Liver (tissue), 9 donors: Measurements from ENCODE around the gene UGT2B11. TPM values are rescaled to one million over a fixed set of nuclear protein-coding genes. Genes with fewer than 3 reads are reported as not detected.
A peak's percentile ranks its signal among the peaks of the same experiment; 100 is the strongest.
"Not testable (repeated sequence)": the region's sequence is repeated elsewhere in the genome, so short reads cannot be mapped to it uniquely, and the experiment has no call there.

Source experiments
- DNase-seq: peaks from one replicate; pipeline ENCODE4 v3.0.0-alpha.2; 2017; ENCODE audit warnings: low spot score
- H3K27ac ChIP-seq, 2 donors: one replicate each; pipeline ENCODE4 v1.7.0; 2013; ENCODE audit warnings: inconsistent platforms in 2 of 2, low read length in 2 of 2, control low read depth in 1 of 2, low read depth in 1 of 2, mild to moderate bottlenecking in 1 of 2
- H3K27me3 ChIP-seq, 4 donors: one replicate each; pipeline versions ENCODE4 v1.6.1 to v1.7.0; 2013; ENCODE audit warnings: low read length in 3 of 4, inconsistent platforms in 1 of 4, mild to moderate bottlenecking in 1 of 4, moderate library complexity in 1 of 4; ENCODE audit not compliant: control insufficient read depth in 4 of 4, insufficient read depth in 4 of 4
- H3K36me3 ChIP-seq, 4 donors: one replicate each; pipeline versions ENCODE4 v1.6.1 to v1.7.0; 2013; ENCODE audit warnings: low read length in 3 of 4, mild to moderate bottlenecking in 3 of 4, low read depth in 1 of 4, moderate library complexity in 1 of 4; ENCODE audit not compliant: control insufficient read depth in 4 of 4, insufficient read depth in 3 of 4
- H3K4me1 ChIP-seq, 4 donors: one replicate each; pipeline versions ENCODE4 v1.6.1 to v1.7.0; 2013; ENCODE audit warnings: low read length in 3 of 4, mild to moderate bottlenecking in 3 of 4, moderate library complexity in 1 of 4; ENCODE audit not compliant: control insufficient read depth in 4 of 4, insufficient read depth in 4 of 4
- H3K4me3 ChIP-seq, 3 donors: one replicate each; pipeline versions ENCODE4 v1.6.1 to v1.7.0; 2013; ENCODE audit warnings: low read length in 3 of 3, control low read depth in 1 of 3, low read depth in 1 of 3, mild to moderate bottlenecking in 1 of 3
- H3K9ac ChIP-seq, 2 donors: one replicate each; pipeline ENCODE4 v1.7.0; 2013; ENCODE audit warnings: low read length in 2 of 2, mild to moderate bottlenecking in 2 of 2, moderate library complexity in 2 of 2, control low read depth in 1 of 2, low read depth in 1 of 2
- H3K9me3 ChIP-seq, 4 donors: one replicate each; pipeline versions ENCODE4 v1.6.1 to v1.7.0; 2013; ENCODE audit warnings: low read length in 3 of 4; ENCODE audit not compliant: control insufficient read depth in 4 of 4
- ATF3 ChIP-seq: IDR thresholded peaks from 2 replicates; pipeline ENCODE4 v1.6.1; 2016; ENCODE audit warnings: antibody characterized with exemption
- HNF4A ChIP-seq, 2 donors: conservative IDR thresholded peaks; 2 replicates each; pipeline ENCODE4 v1.6.1; 2016; ENCODE audit warnings: antibody characterized with exemption in 2 of 2, mild to moderate bottlenecking in 2 of 2
- JUND ChIP-seq, 2 donors: IDR thresholded peaks; 2 replicates each; pipeline ENCODE4 v1.6.1; 2016; ENCODE audit warnings: antibody characterized with exemption in 2 of 2
- RAD21 ChIP-seq, 2 donors: IDR thresholded peaks; 2 replicates each; pipeline ENCODE4 v1.6.1; 2016; ENCODE audit warnings: antibody characterized with exemption in 2 of 2, mild to moderate bottlenecking in 2 of 2
- RXRA ChIP-seq, 2 donors: IDR thresholded peaks; 2 replicates each; pipeline ENCODE4 v1.6.1; 2017 to 2018; ENCODE audit warnings: antibody characterized with exemption in 2 of 2, mild to moderate bottlenecking in 1 of 2
- SP1 ChIP-seq: IDR thresholded peaks from 2 replicates; pipeline ENCODE4 v1.6.1; 2018; ENCODE audit warnings: antibody characterized with exemption, mild to moderate bottlenecking
- YY1 ChIP-seq: IDR thresholded peaks from 2 replicates; pipeline ENCODE4 v1.6.1; 2016; ENCODE audit warnings: antibody characterized with exemption, mild to moderate bottlenecking
- WGBS: extraction: QIAGEN DNeasy Blood & Tissue Kit; methylation state at CpG from one replicate; pipeline ENCODE4 v1.1.7; 2013; 5-methylcytosine and 5-hydroxymethylcytosine counted together
- polyA plus RNA-seq, 2 donors: library from polyadenylated mRNA; stranded (reverse) in 1 of 2; unstranded in 1 of 2; fragments of 200-250 nt in 1 of 2; fragments of >200 nt in 1 of 2; fragmentation: Nextera tagmentation in 1 of 2; extraction: Ambion mirVana in 1 of 2; gene quantifications; one replicate each; pipeline versions ENCODE4 v1.2.1 to v1.2.3, GENCODE V29; 2013 to 2015
- total RNA-seq, 2 donors: library from RNA; depleted of rRNA; stranded (reverse); fragments of >200 nt; gene quantifications; one replicate each; pipeline ENCODE4 v1.2.3, GENCODE V29; 2014
- donor health status: healthy.
- donor health status: healthy.
- donor health status: healthy.
- donor health status: healthy.
- donor health status: healthy.

Gene UGT2B11
- total and polyA plus RNA-seq, 4 donors, result 0.05 to 3.3 (median 0.70) TPM

GRCh38 chr4:69191905-69192304, 22.6 kb downstream of the UGT2B11 start:
- H3K27me3 ChIP-seq, H3K9me3 ChIP-seq, H3K27ac ChIP-seq, H3K9ac ChIP-seq, DNase-seq, H3K4me3 ChIP-seq, H3K36me3 ChIP-seq, H3K4me1 ChIP-seq: not testable (repeated sequence)
- 90% methylated on average over 3 of the region's 3 CpGs for WGBS
- peak; percentile 47 to 56 for TF ChIP-seq HNF4A (conservative IDR thresholded peaks at IDR 0.05)

GRCh38 chr4:69190621-69191020, 23.9 kb downstream of the UGT2B11 start:
- not testable (repeated sequence) for H3K27me3 ChIP-seq, DNase-seq, H3K9ac ChIP-seq, H3K4me1 ChIP-seq, H3K4me3 ChIP-seq, H3K27ac ChIP-seq, H3K36me3 ChIP-seq, H3K9me3 ChIP-seq
- TF ChIP-seq YY1, result peak; percentile 69
- peak in 1 of 2 donors; percentile 22 for TF ChIP-seq RXRA (IDR thresholded peaks at IDR 0.05)
- TF ChIP-seq HNF4A (conservative IDR thresholded peaks at IDR 0.05), result peak; percentile 27 to 37
- TF ChIP-seq SP1, result peak; percentile 10
- 41% methylated on average over 1 of the region's 1 CpG for WGBS

GRCh38 chr4:69181519-69182169, 32.9 kb downstream of the UGT2B11 start:
- H3K4me3 ChIP-seq, H3K9ac ChIP-seq, DNase-seq, H3K4me1 ChIP-seq, H3K36me3 ChIP-seq, H3K9me3 ChIP-seq, H3K27me3 ChIP-seq, H3K27ac ChIP-seq: not testable (repeated sequence)
- WGBS, result 89% methylated on average over 6 of the region's 6 CpGs

- not testable (repeated sequence) for H3K27ac ChIP-seq, DNase-seq
These were observed 34.7 kb downstream of the UGT2B11 start for GRCh38 chr4:69179817-69180216.

GRCh38 chr4:69178751-69179205, 35.8 kb downstream of the UGT2B11 start:
- H3K27ac ChIP-seq, H3K4me1 ChIP-seq, H3K27me3 ChIP-seq, H3K9me3 ChIP-seq, H3K36me3 ChIP-seq, H3K9ac ChIP-seq, H3K4me3 ChIP-seq, DNase-seq: not testable (repeated sequence)
- 63% methylated on average over 6 of the region's 6 CpGs for WGBS

More at GRCh38 chr4:69179817-69180216, 34.7 kb downstream of the UGT2B11 start:
- 35% methylated on average over 1 of the region's 1 CpG for WGBS
- H3K9me3 ChIP-seq, H3K4me3 ChIP-seq, H3K27me3 ChIP-seq, H3K9ac ChIP-seq, H3K4me1 ChIP-seq, H3K36me3 ChIP-seq: not testable (repeated sequence)
- TF ChIP-seq RAD21 (IDR thresholded peaks at IDR 0.05), result peak in 1 of 2 donors; percentile 4
- TF ChIP-seq YY1, result peak; percentile 73
- peak; percentile 87 for TF ChIP-seq ATF3
- peak; percentile 30 to 42 for TF ChIP-seq HNF4A (conservative IDR thresholded peaks at IDR 0.05)
- TF ChIP-seq JUND (IDR thresholded peaks at IDR 0.05), result peak; percentile 90 to 93
- peak; percentile 34 to 48 for TF ChIP-seq RXRA (IDR thresholded peaks at IDR 0.05)
